Activated CD8-positive, alpha-beta memory T cell treated with anti-CD3 and anti-CD28 coated beads, Interleukin-2, amount 50 U/mL, for 1 hour (primary cell): Measurements from ENCODE around the gene GAD1.

Experiments
- DNase-seq: peaks from one replicate; pipeline ENCODE4 v3.0.0-alpha.2; 2020; ENCODE audit errors: extremely low read depth

GAD1 gene

DNA sequence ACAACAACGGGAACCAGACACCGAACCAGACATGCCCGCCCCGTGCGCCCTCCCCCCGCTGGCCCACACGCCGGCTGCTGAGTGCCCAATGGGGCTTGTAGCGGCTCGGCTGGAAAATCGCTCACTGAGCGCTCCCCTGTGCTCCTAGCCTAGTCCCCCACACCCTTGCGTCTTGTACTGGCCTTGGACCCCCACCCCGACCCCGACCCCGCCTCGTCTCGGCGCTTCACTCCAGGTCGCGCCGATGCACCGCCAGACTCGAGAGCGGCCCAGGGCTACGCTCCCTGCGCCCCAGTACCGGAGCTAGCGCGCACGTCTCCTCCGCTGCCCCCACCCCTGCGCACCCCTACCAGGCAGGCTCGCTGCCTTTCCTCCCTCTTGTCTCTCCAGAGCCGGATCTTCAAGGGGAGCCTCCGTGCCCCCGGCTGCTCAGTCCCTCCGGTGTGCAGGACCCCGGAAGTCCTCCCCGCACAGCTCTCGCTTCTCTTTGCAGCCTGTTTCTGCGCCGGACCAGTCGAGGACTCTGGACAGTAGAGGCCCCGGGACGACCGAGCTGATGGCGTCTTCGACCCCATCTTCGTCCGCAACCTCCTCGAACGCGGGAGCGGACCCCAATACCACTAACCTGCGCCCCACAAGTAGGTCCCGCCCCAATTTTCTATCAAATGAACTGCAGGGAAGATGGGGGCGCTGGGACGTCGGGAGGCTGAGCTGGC lies 1.5 kb downstream of the GAD1 start:
- DNase-seq, result no peak

DNA sequence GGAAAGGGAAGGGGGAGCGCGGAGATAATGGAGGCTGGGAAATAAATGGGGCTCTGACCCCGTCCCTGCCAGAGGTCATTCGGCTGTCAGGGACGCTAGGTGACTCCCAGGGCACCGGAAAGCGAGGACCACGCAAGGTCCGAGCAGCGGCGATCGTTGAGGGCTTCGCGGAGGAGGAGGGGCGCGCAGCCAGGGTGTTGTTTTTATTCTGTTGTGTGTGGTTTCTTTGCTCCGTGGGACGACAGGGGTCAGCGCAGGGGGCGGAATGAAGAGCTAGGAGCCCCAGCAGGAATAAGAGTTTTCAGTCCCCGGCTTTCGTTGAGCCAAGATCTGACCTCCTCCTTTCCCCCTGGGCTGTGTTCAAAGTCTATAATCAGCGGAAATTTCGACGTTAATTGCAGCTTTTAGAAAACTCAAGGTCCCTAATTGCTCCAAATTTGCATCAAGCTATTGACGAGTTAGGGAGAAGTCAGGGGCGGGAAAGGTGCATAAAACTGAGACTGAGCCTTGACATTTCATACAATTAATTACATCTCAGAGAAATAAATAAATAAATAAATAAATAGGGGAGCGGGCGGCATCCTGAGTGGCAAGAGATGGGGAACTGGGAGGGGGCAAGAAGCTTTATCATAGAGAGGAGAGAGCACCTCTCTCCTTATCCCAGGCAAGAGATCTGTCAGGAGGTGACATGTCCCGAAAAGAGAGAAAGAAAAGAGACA lies 2.2 kb downstream of the GAD1 start:
- DNase-seq, result no peak

DNA sequence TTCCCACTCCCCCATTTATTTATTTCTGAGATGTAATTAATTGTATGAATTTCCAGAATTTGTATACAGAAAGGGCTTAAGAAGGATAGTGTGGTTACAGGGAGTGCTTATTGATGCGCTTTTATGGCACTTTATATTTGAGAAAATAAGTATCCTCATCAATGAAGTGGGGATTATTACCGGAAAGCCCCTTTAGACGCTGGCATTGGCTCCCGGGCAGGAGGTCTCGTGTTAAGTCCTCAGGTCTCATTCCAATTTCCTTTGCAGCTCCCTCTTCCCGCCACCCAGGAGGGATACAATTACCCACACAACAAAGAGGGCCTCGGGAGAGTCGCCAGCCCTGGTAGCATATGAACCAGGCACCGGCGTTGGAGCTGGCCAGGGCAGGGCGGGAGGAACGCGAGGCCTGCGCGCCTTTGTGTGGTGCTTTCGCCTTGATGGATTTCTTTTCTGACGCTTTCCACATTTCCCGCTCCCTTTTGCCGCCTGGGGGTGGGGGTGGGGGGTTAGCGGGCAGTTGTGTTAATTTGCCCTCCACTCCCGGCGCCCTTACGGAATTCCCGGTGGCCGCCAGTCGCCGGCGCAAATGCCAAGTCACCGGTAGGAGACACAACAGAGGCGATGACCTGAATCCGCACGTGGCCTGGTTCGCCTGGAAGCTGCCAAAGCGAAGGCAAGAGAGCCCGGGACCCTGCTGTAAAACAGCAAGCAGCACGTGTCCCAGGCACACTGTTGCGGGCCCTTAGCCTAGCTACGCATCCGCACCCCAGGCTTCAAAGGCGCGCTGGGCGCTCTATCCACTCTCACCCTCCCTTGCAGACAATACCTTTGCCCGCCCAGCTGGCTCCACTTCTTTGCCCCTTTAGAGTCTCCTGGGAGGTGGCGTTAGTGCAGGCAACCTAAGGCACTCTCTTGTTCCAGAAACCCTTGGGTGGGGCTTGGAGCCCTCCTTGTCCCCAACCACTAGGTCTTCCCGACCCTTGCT lies 3.3 kb downstream of the GAD1 start:
- no peak for DNase-seq

DNA sequence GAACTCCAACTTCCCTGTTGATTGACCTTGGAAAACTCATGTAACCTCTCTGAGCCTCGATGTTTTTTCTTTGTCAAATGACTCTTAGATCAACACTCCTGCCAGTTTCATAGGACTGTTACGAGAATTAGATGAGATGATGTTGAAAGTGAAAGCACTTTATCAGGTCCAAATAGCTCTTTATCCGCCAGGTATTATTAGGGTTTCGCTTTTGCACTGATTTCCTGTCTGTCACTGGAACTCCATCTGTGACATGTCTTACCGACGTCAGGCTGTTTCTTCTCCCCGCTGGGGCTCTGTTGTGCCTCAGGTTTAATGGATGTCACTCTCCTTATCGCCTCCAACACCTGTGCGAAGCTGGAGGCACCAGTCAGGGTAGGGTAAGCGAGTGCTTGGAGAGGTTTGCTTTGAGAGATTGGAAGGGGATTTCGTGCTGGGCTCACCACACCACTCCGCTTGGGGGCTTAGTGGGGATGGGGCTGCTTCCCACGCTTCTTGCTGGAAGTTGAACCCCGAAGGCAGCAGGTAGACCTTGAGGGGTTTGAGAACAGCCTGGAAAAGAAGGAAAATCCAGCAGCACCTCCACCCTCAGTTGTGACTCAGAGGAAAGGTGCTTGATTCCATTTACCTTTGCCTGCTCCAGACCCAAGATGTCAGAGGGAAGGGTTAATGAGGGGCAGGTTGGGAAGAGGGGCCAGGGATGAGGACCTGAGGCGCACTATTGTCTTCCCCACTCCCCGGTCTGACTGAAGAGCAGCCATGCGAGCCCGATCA lies 4.3 kb downstream of the GAD1 start:
- DNase-seq, result no peak

DNA sequence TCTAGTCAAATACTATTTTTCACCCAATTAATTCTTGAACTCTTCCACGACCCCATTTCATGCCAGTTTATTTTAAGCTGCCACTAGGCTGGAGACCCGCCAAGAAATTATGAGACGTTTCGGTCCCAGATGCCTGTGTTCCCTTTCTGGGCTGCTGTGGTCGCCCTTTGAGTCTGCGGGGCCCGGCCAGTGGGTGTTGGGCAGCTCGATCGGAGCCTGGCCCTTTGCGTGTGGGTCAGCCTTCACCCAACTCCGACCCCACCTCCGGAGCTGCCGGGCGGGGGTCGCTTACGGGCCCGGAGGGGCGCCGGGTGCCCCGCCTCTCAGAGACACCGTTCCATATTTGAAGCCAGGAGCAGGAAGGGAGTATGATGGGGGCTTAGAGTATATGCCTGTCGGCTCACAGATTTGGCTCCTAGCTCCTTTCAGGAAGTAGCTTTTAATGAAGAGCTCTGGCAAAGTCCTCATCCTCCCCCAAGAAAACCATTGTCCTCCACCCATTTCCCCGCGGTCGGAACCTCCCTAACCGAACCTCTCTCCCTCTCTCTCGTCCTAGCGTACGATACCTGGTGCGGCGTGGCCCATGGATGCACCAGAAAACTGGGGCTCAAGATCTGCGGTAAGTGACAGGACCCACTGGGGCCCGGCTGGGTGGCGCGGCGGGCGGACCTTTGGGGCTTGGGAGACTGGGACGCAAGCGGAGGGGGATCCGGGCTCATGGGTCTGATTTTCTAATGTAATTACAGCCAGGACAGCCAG lies 5.0 kb downstream of the GAD1 start:
- DNase-seq, result no peak

DNA sequence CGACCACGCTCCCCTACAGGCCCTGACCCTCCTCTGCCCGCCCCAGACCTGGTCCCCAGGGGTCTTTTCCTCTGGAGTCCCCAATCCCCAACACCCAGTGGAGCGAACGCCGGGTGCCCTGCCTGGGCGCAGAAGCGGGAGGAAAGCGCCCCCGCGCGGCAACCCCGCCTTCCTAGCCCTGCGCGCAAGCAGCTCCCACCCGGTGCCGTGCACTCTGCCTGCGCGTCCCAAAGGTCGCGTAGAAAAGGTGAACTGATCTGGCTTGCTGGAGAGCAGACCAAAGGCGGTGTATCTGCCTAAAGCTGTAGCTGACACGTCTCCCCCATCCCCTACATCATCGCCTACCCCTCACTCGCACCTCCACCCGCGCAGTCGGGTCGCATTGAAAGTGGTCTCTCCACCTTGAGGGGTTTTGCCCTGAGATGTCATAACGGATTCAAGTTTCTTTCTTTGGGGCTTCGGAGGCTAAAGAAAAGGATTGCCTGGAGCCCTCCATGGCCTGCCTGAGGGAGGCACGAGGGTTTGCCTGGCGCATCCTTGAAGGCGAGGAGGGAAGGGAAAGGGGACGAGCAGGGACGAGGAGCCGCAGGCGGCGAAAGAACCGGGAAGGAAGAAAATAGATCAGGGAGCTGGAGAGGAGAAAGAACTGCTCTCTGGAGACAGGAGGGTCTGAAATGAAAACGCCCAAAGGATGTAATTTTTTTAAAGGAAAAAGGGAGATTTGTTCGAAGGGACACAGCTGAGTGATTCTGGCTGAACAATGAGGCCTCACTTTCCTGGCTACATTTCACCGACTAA lies 5.8 kb downstream of the GAD1 start:
- no peak for DNase-seq

DNA sequence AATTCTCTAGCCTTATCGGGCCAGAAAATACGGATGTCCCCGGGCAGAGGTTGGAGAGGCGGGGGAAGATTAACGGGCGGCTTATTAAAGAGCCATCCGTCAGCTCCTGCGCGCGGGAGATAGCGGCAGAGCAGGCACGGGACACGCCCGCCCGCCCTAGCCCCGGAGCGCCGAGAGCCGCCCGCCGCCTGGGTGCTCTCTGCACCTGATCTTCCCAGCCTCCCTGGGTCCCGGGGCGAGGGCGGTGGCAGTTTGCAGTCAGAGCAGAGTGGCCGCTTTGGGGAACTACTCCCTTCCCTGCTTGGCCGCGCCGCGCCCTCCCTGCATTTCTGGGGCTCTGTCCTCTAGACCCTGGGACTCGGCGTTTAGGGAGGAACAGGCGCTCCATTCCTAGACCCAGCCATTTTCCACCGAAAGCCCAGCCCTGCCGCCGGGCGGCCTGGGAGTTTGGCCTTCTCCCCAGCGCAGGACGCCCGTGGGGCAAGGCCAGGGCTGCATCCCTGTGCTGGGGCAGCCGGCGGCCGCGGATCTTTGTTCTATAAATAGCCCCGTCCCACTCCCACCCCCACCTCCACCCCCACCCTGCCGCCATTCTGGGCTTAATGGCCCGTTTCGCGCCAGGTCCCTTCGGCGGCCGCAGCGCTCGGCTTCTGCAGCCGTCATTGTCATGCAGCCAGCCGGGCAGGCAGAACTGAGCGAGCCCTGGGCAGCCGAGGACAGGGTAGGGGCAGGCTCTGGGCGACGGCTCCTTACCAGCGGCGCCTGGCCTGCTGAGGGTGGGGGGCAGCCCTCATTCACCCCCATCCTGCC lies 6.6 kb downstream of the GAD1 start:
- no peak for DNase-seq

DNA sequence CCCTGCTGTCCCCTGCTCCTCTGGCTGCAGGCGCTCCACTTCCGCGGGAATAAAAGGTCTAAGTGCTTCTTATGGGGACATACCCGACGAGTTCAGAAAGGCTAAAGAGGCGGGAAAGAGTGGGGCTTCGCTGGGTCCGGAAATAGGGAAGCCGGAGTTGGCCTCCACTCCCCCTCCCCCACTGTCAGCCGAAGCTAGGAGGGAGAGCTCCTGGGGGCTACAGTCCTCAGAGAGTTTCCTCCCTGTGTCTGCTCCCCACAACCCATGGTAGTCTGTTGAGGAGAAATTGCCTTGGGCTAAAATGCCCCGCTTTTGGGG lies 7.2 kb downstream of the GAD1 start:
- no peak for DNase-seq

DNA sequence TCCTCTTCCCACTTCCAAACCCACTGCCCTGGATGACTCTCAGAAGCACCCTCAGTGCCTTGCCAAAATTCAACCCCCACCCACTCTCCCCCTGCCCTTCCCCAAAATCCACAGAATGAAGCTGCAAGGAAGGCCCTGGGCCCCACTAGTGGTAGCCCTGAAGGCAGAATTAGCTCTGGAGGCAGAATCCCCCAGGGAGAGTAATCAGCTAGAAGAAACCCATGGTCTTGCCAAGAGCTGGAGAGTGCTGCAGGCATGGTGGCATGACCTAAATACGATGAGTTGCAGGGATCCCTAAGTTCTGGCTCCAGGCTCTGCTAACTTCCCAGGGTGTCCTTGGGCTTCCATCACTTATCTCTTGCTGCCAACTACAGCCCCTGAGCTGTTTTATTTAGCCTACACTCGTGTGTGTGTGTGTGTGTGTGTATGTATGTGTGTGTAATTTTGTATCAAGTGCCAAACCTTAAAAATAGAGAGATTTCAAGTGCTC lies 7.9 kb downstream of the GAD1 start:
- DNase-seq, result no peak

DNA sequence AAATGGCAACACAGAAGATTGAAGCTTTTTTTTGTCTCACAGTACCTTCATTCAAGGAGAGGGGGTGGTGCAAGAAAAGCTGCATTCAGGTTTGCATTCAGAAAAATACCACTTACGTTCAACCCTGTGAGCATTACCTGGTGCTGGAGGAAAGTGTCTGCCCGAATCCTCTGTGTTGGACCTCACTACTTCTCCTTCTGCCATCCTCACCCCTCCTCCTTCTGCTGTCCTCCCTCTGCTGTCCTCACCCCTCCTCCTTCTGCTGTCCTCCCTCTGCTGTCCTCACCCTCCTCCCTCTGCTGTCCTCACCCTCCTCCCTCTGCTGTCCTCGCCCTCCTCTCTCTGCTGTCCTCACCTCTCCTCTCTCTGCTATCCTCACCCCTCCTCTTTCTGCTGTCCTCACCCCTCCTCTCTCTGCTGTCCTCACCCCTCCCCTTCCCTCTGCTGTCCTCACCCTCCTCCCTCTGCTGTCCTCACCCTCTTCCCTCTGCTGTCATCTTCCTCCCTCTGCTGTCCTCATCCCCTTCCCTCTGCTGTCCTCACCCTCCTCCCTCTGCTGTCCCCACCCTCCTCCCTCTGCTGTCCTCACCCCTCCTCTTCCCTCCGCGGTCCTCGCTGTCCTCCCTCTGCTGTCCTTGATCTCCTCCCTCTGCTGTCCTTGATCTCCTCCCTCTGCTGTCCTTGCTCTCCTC lies 11.3 kb downstream of the GAD1 start:
- DNase-seq, result no peak

DNA sequence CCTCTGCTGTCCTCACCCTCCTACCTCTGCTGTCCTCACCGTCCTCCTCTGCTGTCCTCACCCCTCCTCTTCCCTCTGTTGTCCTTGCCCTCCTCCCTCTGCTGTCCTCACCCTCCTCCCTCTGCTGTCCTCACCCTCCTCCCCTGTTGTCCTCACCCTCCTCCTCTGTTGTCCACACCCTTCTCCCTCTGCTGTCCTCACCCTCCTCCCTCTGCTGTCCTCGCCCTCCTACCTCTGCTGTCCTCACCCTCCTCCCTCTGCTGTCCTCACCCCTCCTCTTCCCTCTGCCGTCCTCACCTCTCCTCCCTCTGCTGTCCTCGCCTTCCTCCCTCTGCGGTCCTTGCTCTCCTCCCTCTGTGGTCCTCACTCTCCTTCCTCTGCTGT lies 11.8 kb downstream of the GAD1 start:
- DNase-seq, result no peak

DNA sequence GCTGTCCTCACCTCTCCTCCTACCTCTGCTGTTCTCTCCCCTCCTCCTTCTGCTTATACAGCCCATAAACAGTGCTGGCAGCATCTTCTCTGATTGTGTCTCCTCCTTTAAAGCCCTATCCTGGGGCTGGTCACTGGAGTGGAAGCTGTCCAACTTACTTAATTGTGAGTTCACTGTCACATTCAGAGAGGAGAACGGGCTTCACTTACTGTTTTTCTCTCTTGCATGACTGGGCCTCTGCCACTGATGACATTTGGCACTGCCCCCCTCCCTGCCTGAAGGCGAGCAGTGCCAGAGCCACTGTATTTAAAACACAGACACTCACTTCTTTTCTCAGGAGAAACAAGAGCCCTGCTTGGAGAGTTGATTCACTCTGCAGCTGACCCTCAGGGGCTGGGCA lies 12.3 kb downstream of the GAD1 start:
- DNase-seq, result no peak

DNA sequence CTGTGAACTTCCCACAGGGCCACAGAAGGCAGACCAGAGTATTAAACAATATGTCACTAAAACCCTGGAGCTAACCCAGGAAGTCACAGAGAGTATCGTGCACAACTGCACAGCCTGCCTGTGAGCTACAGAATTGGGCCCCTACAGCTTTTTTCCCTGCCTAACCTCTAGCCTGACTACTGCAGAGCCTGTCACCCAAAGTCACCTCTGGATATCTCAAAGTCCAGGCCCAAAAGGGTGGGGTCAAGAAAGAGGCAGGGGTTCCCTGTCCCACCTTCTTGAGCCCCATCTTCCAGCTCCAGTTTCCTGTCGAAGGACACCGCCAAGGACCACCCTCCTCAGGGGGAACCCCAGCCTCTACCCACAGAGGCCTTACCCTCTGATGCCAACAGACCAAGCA lies 13.5 kb downstream of the GAD1 start:
- DNase-seq, result no peak

DNA sequence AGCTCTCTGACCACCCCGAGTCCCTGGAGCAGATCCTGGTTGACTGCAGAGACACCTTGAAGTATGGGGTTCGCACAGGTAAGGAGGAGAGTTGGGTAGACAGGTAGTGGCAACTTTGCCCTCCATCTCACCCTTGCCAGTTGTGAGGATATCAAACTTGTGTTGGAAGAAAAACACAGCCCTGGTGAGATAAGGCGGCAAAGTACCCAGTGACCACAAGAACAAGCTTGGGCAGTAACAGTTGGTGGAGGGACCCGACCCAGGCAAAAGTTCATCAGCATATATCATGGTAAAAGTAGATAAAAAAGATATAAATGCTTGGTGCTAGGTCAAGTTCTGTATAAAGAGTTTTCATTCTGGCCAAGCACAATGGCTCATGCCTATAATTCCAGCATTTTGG lies 14.4 kb downstream of the GAD1 start:
- DNase-seq, result no peak

DNA sequence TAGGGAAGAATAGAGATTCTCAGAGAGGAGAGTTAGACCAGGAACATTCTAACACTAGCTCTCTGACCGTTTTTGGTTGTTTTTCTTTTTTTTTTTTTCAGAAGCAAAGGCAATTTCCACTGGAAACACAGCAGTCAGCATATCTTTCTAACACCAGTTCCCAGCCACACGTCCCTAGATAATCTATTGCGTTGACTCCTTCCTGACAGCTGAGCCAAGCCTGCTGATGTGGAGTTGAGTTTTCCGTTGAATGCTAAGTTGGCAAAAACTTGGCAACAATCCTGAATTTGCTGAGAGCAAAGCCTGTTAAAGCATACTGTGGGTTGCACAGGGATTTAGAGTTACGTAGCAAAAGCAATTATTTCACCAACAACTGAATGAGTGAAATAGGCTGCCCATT lies 19.3 kb downstream of the GAD1 start:
- no peak for DNase-seq

DNA sequence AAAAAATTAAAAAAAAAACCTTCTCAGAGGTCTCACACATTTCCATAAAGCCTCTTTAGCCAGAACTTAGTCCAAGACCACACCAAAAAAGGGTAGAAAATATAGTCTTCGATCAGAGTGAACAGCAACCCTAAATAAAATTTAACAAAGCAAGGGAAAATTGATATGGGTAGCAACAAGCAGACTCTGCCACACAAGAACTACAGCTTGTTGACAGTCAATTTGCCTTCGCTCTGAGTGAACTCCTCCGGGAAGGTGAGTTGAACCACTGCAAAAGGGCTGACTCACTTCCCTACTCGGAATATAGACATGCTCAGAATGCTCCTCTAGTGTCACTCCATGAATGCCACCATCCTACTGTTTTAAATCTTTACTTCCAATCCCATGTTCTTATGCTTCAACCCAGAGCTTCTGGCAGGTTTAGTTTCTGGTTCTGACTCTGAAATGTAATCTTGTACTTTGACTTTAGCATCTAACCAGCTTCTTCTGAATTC lies 24.1 kb downstream of the GAD1 start:
- DNase-seq, result no peak

DNA sequence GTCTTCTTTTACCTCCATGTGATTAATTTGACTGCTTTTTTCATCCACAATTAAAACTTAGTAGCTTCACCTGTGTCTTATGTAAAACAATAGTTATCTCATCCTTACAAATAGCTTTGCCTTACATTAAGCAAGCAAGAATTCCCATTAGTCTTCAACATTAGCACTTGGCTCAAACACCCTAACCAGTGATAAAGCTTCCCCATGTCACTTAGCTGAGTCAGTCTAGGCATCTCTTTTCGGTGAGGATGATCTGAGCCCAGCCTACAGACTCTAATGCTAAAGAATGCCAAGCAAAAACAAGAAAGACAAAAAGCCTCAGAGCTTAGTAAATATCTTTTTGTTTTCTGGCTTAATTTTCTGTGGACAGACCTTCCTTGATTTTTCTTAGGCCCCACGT lies 26.1 kb downstream of the GAD1 start:
- no peak for DNase-seq

DNA sequence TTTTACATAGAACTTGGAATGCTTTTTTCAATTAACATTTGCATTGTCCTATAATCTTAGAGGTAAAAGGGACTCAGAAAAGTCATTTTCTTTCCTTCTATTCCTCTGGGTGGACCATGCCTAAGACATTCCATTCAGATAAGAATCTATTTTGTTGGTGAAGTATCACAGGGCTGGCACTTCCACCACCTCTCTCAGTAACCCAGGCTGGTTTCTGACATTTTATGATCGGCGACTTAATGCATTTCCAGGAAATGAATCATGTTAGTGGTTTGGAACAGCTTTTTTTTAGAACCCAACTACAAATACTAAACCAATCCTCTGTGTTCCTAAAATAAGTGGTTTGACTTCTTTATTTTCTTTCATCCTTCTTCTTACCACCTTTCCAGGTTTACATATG lies 27.0 kb downstream of the GAD1 start:
- DNase-seq, result no peak

DNA sequence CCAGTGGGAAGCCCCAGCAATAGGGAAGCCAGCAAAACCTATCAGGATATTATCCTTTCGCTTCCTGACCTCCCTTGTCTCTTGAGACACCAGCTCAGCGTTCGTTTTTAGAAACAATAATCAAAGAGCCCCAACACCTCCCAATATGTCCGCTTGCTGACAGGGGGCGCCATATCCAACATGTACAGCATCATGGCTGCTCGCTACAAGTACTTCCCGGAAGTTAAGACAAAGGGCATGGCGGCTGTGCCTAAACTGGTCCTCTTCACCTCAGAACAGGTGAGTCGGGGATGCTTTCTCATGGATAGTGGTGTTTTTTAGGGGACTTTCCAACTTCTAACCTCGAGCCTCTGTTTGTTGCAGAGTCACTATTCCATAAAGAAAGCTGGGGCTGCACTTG lies 28.7 kb downstream of the GAD1 start:
- DNase-seq, result no peak
